Ascending aorta (tissue), 2 donors: ENCODE measurements around the gene RGS7BP. TPM values are rescaled to one million over a fixed set of nuclear protein-coding genes. Genes with fewer than 3 reads are reported as not detected.

Experiments used
- DNase-seq, 2 donors: peaks; one replicate each; pipeline ENCODE4 v3.0.0-alpha.2; 2019; ENCODE audit warnings: low spot score in 2 of 2
- H3K27ac ChIP-seq, 2 donors: fragments of 200-600 bp; sonication (generic); one replicate each; pipeline ENCODE4 v1.5.1; 2016 to 2017; ENCODE audit warnings: mild to moderate bottlenecking in 1 of 2
- H3K27me3 ChIP-seq: fragments of 200-600 bp; sonication (generic); one replicate; pipeline ENCODE4 v1.5.1; 2017
- H3K36me3 ChIP-seq, 2 donors: fragments of 200-600 bp; sonication (generic); one replicate each; pipeline ENCODE4 v1.5.1; 2016
- H3K4me1 ChIP-seq, 2 donors: fragments of 200-600 bp; sonication (generic); one replicate each; pipeline ENCODE4 v1.5.1; 2016 to 2017; ENCODE audit warnings: mild to moderate bottlenecking in 1 of 2
- H3K4me3 ChIP-seq, 2 donors: fragments of 200-600 bp; sonication (generic); one replicate each; pipeline ENCODE4 v1.5.1; 2016 to 2017; ENCODE audit warnings: mild to moderate bottlenecking in 1 of 2
- H3K9me3 ChIP-seq, 2 donors: fragments of 200-600 bp; sonication (generic); one replicate each; pipeline ENCODE4 v1.5.1; 2016
- intact Hi-C: fragments of 100-400 bp; cut with DNase I; formaldehyde crosslinking; loops from one replicate; pipeline ENCODE4 v1.15.1; 2023
- total RNA-seq: library from RNA; depleted of rRNA; stranded (reverse); fragments of >200 nt; gene quantifications from one replicate; pipeline ENCODE4 v1.1.0, GENCODE V29; 2016
- TF ChIP-seq, protein P1 (sequence below), 3 experiments: fragments of 200-600 bp in 2 of 3; fragments of 450-650 bp in 1 of 3; sonication (generic) in 2 of 3; IDR thresholded peaks; one replicate each; pipeline ENCODE4 v1.5.1; 2016 to 2019; ENCODE audit warnings: antibody characterized with exemption in 3 of 3, mild to moderate bottlenecking in 1 of 3, moderate library complexity in 1 of 3

The RGS7BP gene
- total RNA-seq: 9.2 TPM

DNA sequence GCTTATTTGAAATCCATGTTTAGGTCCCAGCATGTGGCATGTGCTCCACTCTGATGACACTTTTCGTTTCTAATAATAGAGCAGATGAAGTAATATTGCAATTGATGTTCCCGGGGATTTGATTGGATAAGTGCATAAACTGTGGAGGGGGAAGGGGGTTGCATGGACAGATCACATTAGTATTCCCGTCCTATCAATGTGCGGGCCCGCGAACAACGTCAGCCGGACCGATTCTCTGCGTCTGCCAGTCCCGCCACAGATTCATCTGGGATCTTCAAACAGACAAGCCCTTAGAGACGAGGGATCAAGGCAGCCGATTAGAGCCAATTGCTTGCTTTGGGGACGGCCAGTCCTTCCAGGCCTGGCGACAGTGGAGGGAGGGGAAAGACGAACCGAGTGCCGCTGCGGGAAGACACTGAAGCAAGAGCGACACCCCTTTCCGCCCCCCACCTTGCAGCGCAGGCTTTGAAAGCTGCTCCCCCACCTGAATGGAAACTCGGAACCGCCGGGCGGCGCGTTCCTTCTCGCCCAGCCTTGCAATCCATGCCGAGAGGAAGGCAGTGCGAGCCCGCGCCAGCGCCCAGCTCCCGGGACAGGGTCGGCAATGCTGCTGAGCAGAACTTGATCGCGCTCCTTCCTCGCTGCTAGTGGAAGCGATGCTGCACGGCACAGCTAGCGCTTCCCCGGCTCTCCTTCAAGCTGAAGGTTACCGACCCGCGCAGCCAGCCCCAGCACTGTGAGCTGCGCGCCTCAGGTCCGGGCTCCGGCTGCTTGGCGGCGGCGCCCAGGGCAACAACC, at the start of gene RGS7BP:
TSS of gene RGS7BP (plus strand) at position 247 of the 798 bp plus-strand sequence. CDS start 610 bp downstream, outside the sequence.
- peak in 1 of 2 donors; percentile 72 for DNase-seq
- peak within 1 kb of the TSS; percentile 67 to 69 for H3K27ac ChIP-seq
- H3K9me3 ChIP-seq: no peaks in the 10 kb centered on the region
- H3K4me3 ChIP-seq: peak within 1 kb of the TSS; percentile 48 to 83
- no peaks in the 10 kb centered on the region for H3K36me3 ChIP-seq
- peaks cover 0 to 3% of the 10 kb centered on the region in 2 donors for H3K4me1 ChIP-seq
- H3K27me3 ChIP-seq: no peaks in the 10 kb centered on the region
- intact Hi-C loops: loop anchor here (1.0 to 10.0 kb wide), 5 partner anchors 90 to 359 kb away; partner anchors contain the start of genes CWC27 and SREK1IP1
- TF ChIP-seq, protein P1, sequence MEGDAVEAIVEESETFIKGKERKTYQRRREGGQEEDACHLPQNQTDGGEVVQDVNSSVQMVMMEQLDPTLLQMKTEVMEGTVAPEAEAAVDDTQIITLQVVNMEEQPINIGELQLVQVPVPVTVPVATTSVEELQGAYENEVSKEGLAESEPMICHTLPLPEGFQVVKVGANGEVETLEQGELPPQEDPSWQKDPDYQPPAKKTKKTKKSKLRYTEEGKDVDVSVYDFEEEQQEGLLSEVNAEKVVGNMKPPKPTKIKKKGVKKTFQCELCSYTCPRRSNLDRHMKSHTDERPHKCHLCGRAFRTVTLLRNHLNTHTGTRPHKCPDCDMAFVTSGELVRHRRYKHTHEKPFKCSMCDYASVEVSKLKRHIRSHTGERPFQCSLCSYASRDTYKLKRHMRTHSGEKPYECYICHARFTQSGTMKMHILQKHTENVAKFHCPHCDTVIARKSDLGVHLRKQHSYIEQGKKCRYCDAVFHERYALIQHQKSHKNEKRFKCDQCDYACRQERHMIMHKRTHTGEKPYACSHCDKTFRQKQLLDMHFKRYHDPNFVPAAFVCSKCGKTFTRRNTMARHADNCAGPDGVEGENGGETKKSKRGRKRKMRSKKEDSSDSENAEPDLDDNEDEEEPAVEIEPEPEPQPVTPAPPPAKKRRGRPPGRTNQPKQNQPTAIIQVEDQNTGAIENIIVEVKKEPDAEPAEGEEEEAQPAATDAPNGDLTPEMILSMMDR (IDR thresholded peaks at IDR 0.05): peak in 1 of 3 experiments; percentile 32

DNA sequence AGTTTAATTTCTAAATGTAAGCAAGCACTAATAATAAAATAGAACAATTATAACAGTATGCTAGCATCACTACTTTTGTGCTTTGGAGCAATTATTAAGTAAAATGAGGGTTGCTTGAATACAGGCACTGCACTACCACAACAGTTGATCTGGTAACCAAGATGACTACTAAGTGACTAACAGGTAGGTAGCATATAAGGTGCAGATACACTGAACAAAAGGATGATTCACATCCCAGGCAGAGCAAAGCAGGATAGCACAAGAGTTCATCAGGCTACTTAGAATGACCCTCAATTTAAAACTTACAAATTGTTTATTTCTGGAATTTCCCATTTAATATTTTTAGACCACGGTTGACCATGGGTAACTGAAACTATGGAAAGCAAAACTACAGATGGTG, 48.0 kb upstream of the RGS7BP start:
- Histone ChIP-seq H3K4me3 (no peak overlapping the region), H3K36me3 (no peaks in the 10 kb centered on the region), H3K27ac (no peak overlapping the region), H3K9me3 (peaks cover 0 to 11% of the 10 kb centered on the region in 2 donors), H3K27me3 (no peaks in the 10 kb centered on the region), H3K4me1 (no peaks in the 10 kb centered on the region)
- no peak for DNase-seq
- TF ChIP-seq, protein P1 (IDR thresholded peaks at IDR 0.05): no peak
- intact Hi-C loops: no loop called here

DNA sequence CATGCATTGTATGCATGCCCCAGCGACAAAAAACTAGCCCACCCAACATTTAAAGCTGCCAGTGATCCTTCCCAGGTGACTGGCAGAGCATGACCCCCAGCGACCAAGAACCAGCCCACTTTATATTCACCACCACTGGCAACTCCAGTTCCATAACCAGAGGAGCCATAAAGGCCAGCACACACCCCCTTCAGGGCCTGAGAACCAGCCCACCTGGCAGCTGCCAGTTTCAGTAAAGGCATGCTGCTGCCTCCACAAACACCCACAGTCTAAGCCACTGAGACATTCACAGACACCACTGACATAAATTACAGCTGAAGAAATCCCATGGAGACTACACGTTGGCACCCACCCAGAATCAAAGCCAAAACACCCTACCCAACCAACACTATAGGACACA, 46.9 kb upstream of the RGS7BP start:
- Histone ChIP-seq H3K4me1 (no peaks in the 10 kb centered on the region), H3K4me3 (no peak overlapping the region), H3K27me3 (no peaks in the 10 kb centered on the region), H3K27ac (no peak overlapping the region), H3K36me3 (no peaks in the 10 kb centered on the region), H3K9me3 (peaks cover 0 to 22% of the 10 kb centered on the region in 2 donors)
- DNase-seq: no peak
- intact Hi-C loops: no loop called here
- TF ChIP-seq, protein P1 (IDR thresholded peaks at IDR 0.05): no peak

DNA sequence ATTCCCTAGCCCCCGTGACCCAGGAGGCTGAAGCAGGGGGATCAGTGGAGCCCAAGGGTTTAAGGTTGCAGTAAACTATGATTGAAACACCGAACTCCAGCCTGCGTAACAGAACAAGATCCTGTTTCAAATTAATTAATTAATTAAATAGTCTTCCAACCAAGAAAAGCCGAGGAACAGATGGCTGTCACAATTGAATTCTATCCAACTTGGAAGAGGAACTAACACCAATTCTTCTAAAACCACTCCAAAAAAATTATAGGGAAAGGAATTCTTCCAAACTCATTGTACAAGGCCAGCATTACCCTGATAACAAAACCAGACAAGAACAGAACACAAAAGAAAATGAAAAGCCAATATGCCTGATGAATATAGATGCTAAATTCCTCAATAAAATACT, 43.4 kb upstream of the RGS7BP start:
- no peak for DNase-seq
- Histone ChIP-seq H3K36me3 (no peaks in the 10 kb centered on the region), H3K4me3 (no peak overlapping the region), H3K27ac (no peak overlapping the region), H3K4me1 (no peaks in the 10 kb centered on the region), H3K27me3 (no peaks in the 10 kb centered on the region), H3K9me3 (peaks cover 0 to 29% of the 10 kb centered on the region in 2 donors)
- TF ChIP-seq, protein P1 (IDR thresholded peaks at IDR 0.05): no peak
- intact Hi-C loops: no loop called here

DNA sequence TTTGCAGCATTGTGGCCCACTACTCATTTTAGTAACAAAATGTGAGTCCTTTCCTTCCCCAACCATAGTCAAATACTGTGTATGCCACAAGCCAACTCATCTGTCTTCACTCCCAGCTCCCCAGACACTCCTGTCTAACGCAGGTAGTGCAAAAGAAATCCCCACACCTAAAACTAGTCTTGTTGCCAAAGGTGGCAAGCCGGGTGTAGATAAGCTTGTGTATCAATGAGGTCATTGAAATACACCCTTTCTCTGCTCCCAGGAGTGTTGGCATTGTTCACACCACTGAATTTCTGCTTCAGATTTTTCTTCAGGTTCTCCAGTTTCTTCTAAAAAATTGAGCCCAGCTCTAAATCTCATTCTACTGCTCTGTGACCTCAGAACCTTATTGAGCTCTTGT, 19.7 kb upstream of the RGS7BP start:
- no peaks in the 10 kb centered on the region for H3K9me3 ChIP-seq
- H3K4me1 ChIP-seq: no peaks in the 10 kb centered on the region
- no peak overlapping the region for H3K4me3 ChIP-seq
- TF ChIP-seq, protein P1 (IDR thresholded peaks at IDR 0.05): no peak
- H3K36me3 ChIP-seq: no peaks in the 10 kb centered on the region
- intact Hi-C loops: no loop called here
- no peaks in the 10 kb centered on the region for H3K27me3 ChIP-seq
- DNase-seq: no peak
- H3K27ac ChIP-seq: no peak overlapping the region
